GM18907 (cell line): ENCODE results near the gene RASD2.

ENCODE experiments used
- ATAC-seq: cut with Tn5 transposase; IDR thresholded peaks from one replicate; pipeline ENCODE4 v1.9.1; 2021; ENCODE audit warnings: mild to moderate bottlenecking, moderate library complexity; ENCODE audit not compliant: unreplicated experiment

Gene RASD2

GRCh38 chr22:35539487-35539886, 1.1 kb upstream of the RASD2 start:
- ATAC-seq, result no peak

DNA sequence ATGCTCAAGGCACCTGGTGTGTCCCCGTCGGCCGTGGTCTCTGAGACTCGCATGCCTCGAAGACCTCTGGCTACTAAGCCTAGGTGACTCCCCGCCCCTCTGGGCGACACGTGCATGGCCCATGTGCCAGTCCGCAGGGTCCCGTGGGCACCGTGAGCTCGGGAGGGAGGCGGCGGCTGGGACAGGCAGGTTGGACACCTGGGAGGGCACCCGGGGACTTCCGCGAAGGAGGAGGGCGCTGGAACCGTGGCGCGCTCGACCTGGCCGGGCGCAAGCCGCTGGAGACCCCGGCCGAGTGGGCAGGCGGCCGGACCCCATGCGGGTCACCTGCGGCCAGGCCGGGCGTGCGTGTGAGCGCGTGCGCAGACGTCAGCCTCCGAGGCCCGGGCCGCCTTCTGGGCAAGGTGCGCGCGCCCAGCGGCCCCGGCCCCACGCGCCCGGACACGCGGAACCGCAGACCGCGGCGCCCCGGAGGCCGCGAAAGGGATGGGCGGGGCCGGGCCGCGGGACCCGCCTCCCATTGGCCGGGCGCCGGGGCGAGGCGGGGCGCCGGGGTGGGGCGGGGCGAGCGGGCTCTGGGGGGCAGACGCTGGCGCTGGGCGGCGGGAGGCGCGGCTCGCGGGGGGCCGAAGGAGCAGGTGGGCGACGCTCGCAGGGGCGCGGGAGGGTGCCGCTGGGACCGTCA, 579 bp upstream of the RASD2 start:
- ATAC-seq, result peak; percentile 50

GRCh38 chr22:35541254-35541748, 670 bp downstream of the RASD2 start:
- ATAC-seq, result no peak

DNA sequence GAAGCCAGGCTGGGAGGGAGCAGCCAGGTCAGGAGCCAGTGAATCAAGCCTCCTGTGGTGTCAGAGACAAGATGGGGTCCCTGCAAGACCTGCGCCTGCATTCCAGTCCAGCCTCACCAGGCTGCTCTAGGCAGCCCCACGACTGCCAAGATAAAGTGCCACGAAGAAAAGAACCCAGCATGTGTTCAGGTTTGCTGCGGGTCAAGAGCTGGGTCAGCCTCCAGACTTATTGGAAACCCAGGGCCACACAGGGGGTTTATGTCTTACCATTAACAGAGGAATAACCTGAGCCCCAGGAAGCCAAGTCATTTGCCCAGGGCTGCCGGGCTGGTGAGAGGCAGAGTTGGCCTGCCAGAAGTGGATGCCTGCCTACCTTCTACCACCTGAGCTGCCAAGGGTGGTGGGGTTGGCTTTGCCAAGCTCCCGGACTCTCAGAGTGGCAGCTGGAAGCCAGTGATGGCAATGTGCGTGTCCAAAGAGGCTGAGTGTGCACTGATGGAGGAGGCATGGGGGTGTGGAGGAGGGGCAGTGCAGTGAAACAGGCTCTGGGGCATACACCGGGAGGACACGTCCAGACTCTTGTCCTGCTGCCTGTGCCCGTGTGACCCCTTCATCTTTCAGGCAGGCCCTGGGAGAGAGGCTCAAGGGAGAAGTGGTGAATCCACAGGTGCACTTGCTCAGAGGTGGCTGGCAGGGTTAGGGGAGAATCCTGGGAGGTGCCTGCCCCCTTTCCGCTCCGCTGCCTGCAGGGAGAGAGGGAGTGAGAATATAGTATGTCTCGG, 1.7 kb downstream of the RASD2 start:
- no peak for ATAC-seq

DNA sequence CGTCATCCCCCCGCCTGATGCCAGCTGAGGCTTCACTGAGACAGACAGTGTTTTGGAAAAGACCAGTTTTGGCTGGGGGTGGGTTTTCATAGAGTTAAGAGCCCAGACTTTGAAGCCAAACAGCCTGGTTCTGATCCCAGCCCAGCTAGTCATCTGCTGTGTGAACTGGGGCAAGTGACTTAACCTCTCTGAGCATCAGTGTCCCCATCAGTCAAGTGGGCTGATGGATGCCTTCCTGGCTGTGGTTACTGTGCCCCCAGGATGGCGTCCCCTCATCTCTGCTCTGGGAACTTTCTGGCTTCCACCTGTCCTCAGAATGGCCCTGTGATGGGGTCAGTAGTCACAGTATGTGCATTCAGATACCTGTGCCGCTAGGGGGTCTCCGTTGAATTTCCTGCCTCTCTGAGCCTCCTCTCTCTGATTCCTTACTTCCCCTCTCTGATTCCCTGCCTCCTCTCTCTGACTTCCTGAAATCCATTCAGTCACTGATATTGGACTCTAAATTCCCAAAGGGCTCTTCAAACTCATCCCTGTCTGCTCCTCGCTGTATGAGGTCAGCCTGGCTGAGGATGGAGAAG, 2.4 kb downstream of the RASD2 start:
- ATAC-seq, result no peak

DNA sequence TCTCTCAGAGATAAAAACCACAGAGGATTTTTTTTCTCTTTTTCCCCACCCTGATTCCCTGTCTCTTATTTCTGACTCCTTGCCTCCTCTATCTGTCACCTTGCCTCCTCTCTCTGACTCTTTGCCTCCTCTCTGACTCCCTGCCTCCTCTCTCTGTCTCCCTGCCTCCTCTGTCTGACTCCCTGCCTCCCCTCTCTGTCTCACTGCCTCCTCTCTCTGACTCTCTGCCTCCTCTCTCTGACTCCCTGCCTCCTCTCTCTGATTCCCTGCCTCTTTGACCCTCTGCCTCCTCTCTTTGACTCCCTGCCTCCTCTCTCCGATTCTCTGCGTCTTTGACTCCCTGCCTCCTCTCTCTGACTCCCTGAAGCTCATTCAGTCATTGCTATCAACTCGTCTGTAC, 3.1 kb downstream of the RASD2 start:
- ATAC-seq, result no peak

DNA sequence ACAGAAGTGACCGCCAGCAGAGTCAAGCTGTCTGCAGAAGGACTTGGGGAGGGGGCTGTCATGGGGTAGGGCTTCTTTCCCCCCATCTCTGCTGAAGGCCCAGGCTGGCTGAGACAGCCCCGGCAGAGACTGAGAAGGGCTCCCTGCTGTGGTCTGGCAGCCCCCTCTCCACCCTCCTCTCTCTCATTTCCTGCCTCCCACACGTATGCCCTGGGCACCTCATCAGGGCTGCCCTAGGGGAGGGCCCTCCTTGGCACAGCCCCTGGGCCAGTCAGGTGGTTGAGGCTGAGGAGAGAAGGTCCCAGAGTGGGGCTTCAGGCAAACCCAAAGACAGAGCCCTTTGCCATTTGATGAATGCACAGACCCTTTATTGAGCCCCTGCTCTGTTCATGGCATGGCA, 3.6 kb downstream of the RASD2 start:
- ATAC-seq, result no peak

DNA sequence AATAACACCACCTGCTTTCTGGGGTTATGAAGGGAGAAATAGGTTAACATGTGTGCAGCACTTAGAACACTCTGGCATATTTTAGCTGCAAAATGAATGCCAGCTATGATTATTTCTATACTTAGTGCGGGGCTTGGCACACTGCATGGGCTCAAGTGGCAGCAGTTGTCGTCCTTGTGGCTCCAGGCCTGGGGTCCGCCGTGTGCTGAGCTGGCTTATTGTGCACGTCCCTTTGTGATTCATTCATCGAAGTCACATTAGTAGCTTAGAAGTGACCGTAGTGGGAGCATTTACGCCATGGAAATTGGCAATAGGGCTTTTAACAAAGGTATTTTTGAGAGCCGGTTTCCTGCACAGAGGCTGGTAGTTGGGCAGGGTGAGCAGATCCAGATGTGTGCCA, 4.2 kb downstream of the RASD2 start:
- no peak for ATAC-seq

GRCh38 chr22:35546886-35547285, 6.3 kb downstream of the RASD2 start:
- no peak for ATAC-seq

DNA sequence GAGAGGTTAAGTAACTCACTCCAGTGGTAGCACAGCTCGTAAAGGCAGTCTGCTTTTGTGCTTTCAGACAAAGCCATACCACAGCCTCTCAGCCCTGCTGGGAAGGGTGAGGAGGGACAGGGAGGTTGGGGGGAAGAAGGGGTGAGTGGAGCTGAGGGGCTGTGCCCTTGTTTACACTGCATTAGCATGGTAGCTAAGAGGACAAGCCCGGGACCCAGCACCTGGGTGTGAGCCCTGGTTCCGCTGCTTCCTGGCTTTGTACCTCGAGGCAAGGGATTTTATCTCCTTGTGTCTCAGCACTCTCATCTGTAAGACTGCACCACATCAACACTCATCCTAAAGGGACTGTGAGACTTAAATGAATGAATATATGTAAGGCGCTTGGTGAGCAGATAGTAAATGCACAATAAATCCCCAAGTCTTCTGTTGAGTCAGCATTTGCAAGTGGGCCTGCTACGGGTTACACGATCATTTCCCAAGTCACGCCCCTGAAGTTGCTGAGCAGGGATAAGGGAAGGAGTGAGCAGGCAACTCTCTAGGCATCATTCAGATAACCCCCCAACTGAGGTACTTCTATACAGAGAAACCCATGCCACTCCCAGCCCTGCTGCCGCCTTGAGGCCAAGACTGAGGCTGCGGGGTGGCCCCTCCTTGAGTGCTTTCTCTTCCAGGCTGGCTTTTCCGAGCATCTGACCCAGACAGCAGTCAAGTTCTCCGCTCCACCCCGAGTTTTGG, 7.5 kb downstream of the RASD2 start:
- ATAC-seq, result no peak

GRCh38 chr22:35548722-35549112, 8.1 kb downstream of the RASD2 start:
- ATAC-seq, result no peak

- no peak for ATAC-seq
Measured at GRCh38 chr22:35549328-35549727, 8.7 kb downstream of the RASD2 start.

GRCh38 chr22:35551549-35552177, 11.0 kb downstream of the RASD2 start:
- ATAC-seq, result no peak

DNA sequence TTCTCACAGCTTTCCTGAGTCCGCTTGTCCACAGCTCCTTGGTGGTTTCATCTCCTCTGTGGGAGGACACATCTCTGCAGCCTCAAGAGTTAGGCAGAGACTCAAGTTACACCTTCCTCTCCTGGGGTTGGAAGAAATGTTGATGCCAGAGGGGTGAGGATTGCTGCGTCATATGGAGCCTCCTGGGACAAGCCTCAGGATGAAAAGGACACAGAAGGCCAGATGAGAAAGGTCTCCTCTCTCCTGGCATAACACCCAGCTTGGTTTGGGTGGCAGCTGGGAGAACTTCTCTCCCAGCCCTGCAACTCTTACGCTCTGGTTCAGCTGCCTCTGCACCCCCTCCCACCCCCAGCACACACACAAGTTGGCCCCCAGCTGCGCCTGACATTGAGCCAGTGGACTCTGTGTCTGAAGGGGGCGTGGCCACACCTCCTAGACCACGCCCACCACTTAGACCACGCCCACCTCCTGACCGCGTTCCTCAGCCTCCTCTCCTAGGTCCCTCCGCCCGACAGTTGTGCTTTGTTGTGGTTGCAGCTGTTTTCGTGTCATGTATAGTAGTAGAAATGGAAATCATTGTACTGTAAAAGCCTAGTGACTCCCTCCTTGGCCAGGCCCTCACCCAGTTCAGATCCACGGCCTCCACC, 11.7 kb downstream of the RASD2 start:
- no peak for ATAC-seq

DNA sequence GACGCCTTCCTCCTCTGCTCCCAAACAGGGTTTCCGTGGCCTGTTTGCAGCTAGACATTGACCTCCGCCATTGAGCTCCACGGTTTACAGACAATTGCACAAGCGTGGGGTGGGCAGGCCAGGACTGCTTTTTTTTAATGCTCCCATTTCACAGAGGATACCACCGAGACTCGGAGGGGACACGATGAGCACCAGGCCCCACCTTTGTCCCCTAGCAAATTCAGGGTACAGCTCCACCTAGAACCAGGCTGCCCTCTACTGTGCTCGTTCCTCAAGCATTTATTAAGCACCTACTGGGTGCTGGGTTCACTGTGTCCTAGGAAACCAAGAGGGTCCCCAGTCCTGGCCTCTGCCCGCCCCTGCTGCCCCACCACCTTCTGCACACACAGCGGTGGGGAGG, 12.2 kb downstream of the RASD2 start:
- no peak for ATAC-seq

DNA sequence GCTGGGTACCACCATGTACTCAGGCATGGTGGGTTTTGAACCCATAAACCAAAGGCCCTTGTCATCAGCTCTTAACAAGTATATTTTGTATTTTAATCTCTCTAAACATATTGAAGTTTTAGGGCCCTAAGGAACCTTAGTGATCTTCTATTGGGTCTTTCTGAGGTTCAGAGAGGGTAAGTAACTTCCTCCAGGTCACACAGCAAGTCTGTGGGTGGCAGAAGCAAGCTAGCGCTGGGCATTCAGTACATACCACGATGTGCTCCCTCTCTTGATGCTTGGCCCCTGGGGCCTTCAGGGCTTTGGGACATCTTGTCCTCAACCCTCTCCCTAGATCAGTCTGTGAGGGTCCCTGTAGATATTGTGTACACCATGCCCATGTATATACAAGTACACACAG, 12.7 kb downstream of the RASD2 start:
- ATAC-seq, result no peak

GRCh38 chr22:35554297-35554845, 13.7 kb downstream of the RASD2 start:
- no peak for ATAC-seq

DNA sequence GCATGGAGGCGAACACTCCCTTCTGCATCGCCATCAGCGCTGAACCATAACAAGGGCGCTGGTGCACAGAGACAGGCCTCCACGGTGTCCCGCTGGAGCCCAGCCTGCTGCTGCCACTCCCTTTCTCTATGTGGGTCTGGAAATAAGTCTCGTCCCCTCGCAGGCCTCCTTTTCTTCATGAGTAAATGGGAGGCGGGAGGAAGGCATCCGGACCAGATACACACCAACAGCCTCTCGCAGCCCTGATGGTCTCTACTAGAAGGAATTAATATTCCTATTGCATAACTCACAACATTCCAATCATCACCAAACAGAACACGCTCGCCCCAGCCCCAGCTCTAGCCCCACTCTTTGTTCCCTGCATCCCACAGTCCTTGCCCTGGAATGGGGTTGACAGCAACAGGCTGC, 14.9 kb downstream of the RASD2 start:
- ATAC-seq, result no peak

DNA sequence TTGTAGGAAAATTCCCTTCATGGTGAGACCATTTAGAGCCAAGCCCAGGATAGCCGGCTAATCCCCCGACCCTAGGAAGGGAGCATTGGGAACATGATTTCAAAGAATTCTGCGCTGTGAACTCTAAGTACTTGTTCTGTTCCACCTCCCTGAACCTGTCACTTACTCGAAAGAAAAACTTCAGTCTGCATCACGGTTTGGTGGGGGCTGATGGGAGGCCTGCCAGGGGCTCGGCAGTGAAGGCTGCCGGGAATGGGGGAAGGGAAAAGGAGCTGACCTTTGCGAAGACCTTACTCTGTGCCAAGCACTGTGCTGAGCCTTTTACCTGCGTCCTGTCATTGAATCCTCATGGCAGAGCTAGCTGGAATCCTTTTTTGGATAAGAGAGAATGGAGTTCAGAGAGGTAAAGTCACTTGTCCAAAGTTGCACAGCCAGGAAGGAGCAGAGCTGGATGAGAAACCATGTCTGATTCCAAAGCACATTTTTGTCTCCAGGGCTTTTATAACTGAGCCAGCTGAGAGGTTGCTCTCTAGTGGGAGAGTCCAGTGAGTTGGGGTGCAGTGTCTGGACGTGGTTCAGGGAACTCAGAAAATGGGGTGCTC, 15.4 kb downstream of the RASD2 start:
- ATAC-seq, result no peak

DNA sequence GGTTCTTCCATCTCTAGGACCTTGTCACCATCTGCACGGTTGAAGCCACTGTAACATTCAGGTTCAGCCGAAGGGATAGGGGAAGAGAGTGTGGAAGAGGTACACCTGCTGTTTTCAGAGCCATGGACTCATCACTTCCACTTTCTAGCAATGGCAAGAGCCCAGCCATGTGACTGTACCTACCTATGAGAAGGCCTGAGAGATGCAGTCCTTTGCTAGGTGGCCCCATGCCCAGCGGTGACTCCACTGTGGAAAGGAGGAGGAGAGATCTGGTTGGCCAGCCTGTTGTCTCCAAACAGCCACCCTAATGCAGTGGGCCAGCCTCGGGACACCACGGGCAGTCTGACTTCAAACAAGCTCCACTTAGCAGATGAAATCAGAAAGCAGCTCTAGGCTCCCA, 16.0 kb downstream of the RASD2 start:
- no peak for ATAC-seq
